IMR-90 (cell line): ENCODE measurements around the gene NUFIP1. TPM values are rescaled to one million over a fixed set of nuclear protein-coding genes. Genes with fewer than 3 reads are reported as not detected.

ENCODE experiments used
- ATAC-seq: fragments of 200-7000 bp; cut with Tn5 transposase; 2 replicates; pipeline ENCODE4 v1.9.1; 2020; ENCODE audit warnings: low read depth, mild to moderate bottlenecking, moderate library complexity
- BruUV-seq: library from RNA; stranded (reverse); fragments of 400-500 nt; replicated peaks from 2 replicates; lab custom pipeline; 2021; lab: Mats Ljungman, UMichigan
- CTCF ChIA-PET: fragments of 300-600 bp; formaldehyde crosslinking; extraction: SDS; loops from one replicate; lab custom pipeline; 2021; ENCODE audit warnings: antibody characterized with exemption; lab: Yijun Ruan, JAX
- POLR2A ChIA-PET: fragments of 300-600 bp; sonication (Branson Sonifier 250); formaldehyde crosslinking; loops from one replicate; lab custom pipeline; 2022; ENCODE audit warnings: antibody characterized with exemption; ENCODE audit not compliant: unreplicated experiment; lab: Charles Lee
- DNase-seq: peaks from one replicate; pipeline ENCODE4 v3.0.0; 2013
- H2AFZ ChIP-seq: replicated peaks from 2 replicates; pipeline ENCODE3; 2013; ENCODE audit warnings: low read length, mild to moderate bottlenecking; ENCODE audit not compliant: poor library complexity
- H2AK5ac ChIP-seq: 2 replicates; pipeline ENCODE4 v1.6.1; 2013; ENCODE audit warnings: low read depth, low read length, inconsistent platforms
- H2AK9ac ChIP-seq: replicated peaks from 2 replicates; pipeline ENCODE3; 2013; ENCODE audit warnings: mild to moderate bottlenecking, low read depth, low read length, moderate library complexity; ENCODE audit not compliant: poor library complexity
- H2BK120ac ChIP-seq: 2 replicates; pipeline ENCODE4 v1.6.1; 2013; ENCODE audit warnings: low read depth, low read length, inconsistent platforms
- H2BK15ac ChIP-seq: 3 replicates; pipeline ENCODE4 v1.6.1; 2013; ENCODE audit warnings: low read depth, low read length, inconsistent platforms
- H2BK20ac ChIP-seq: 2 replicates; pipeline ENCODE4 v1.6.1; 2013; ENCODE audit warnings: low read depth, mild to moderate bottlenecking, inconsistent platforms, low read length, moderate library complexity
- H2BK5ac ChIP-seq: 2 replicates; pipeline ENCODE4 v1.6.1; 2013; ENCODE audit warnings: mild to moderate bottlenecking, low read depth, low read length, inconsistent platforms; ENCODE audit not compliant: poor library complexity, severe bottlenecking
- H3K14ac ChIP-seq: replicated peaks from 2 replicates; pipeline ENCODE4 v1.6.1; 2013; ENCODE audit warnings: low read depth, low read length, inconsistent platforms
- H3K18ac ChIP-seq: 2 replicates; pipeline ENCODE4 v1.6.1; 2013; ENCODE audit warnings: low read depth, low read length, control low read depth
- H3K23ac ChIP-seq: 2 replicates; pipeline ENCODE4 v1.6.1; 2013; ENCODE audit warnings: low read depth, low read length, inconsistent platforms
- H3K27ac ChIP-seq: 2 replicates; pipeline ENCODE4 v1.5.1; 2013; ENCODE audit warnings: mild to moderate bottlenecking, control low read depth, low read length; ENCODE audit not compliant: insufficient read depth
- H3K27me3 ChIP-seq: 2 replicates; pipeline ENCODE4 v1.6.1; 2013; ENCODE audit warnings: low read length; ENCODE audit not compliant: control insufficient read depth, insufficient read depth
- H3K36me3 ChIP-seq: 2 replicates; pipeline ENCODE4 v1.6.1; 2013; ENCODE audit warnings: low read length, mixed read lengths; ENCODE audit not compliant: control insufficient read depth, insufficient read depth
- H3K4ac ChIP-seq: 2 replicates; pipeline ENCODE4 v1.6.1; 2013; ENCODE audit warnings: low read depth, low read length, inconsistent platforms
- H3K4me1 ChIP-seq: 2 replicates; pipeline ENCODE4 v1.6.1; 2013; ENCODE audit warnings: low read length, mixed read lengths; ENCODE audit not compliant: control insufficient read depth, insufficient read depth
- H3K4me2 ChIP-seq: 2 replicates; pipeline ENCODE4 v1.6.1; 2013; ENCODE audit warnings: low read depth, mild to moderate bottlenecking, control low read depth, low read length, moderate library complexity
- H3K4me3 ChIP-seq: 2 replicates; pipeline ENCODE4 v1.5.1; 2013; ENCODE audit warnings: low read depth, mild to moderate bottlenecking, control low read depth, low read length, moderate library complexity; ENCODE audit not compliant: insufficient read depth
- H3K56ac ChIP-seq: 2 replicates; pipeline ENCODE4 v1.6.1; 2013; ENCODE audit warnings: low read length, inconsistent platforms; ENCODE audit not compliant: insufficient read depth; ENCODE audit errors: extremely low read depth
- H3K79me1 ChIP-seq, 2 experiments: 2 replicates each; pipeline ENCODE4 v1.6.1; 2013; ENCODE audit warnings: low read length in 2 of 2, inconsistent platforms in 1 of 2, low read depth in 1 of 2
- H3K9ac ChIP-seq: 2 replicates; pipeline ENCODE4 v1.6.1; 2013; ENCODE audit warnings: low read depth, low read length, control low read depth
- H3K9me1 ChIP-seq: 2 replicates; pipeline ENCODE4 v1.6.1; 2013; ENCODE audit warnings: low read length, inconsistent platforms; ENCODE audit not compliant: insufficient read depth
- H3K9me3 ChIP-seq: 2 replicates; pipeline ENCODE4 v1.6.1; 2013; ENCODE audit warnings: low read length; ENCODE audit not compliant: control insufficient read depth, insufficient read depth
- H4K20me1 ChIP-seq: 2 replicates; pipeline ENCODE4 v1.6.1; 2013; ENCODE audit warnings: low read length, inconsistent platforms; ENCODE audit not compliant: insufficient read depth
- H4K5ac ChIP-seq: 2 replicates; pipeline ENCODE4 v1.6.1; 2013; ENCODE audit warnings: mild to moderate bottlenecking, low read depth, low read length, control low read depth
- H4K8ac ChIP-seq, 2 experiments: 2 replicates each; pipeline ENCODE4 v1.6.1; 2013; ENCODE audit warnings: low read depth in 2 of 2, low read length in 2 of 2, control low read depth in 1 of 2, inconsistent platforms in 1 of 2
- H4K91ac ChIP-seq: 2 replicates; pipeline ENCODE4 v1.6.1; 2013; ENCODE audit warnings: low read depth, low read length, inconsistent platforms; ENCODE audit not compliant: insufficient read depth
- CHD1 ChIP-seq: IDR thresholded peaks from 2 replicates; pipeline ENCODE4 v1.6.1; 2012; ENCODE audit warnings: low read depth, low read length, improper control_type of control experiment
- ELK1 ChIP-seq: fragments of 150-350 bp; IDR thresholded peaks from 2 replicates; pipeline ENCODE4 v1.6.1; 2016; ENCODE audit warnings: low read depth, mild to moderate bottlenecking, low read length, moderate library complexity, borderline replicate concordance
- NFE2L2 ChIP-seq: fragments of 150-350 bp; IDR thresholded peaks from 2 replicates; pipeline ENCODE4 v1.6.1; 2016; ENCODE audit warnings: low read depth, mild to moderate bottlenecking, low read length
- RFX5 ChIP-seq: IDR thresholded peaks from 2 replicates; pipeline ENCODE4 v1.8.0; 2012; ENCODE audit warnings: low read depth, mild to moderate bottlenecking, low read length, moderate library complexity
- SMC3 ChIP-seq: fragments of 150-350 bp; IDR thresholded peaks from 2 replicates; pipeline ENCODE4 v1.6.1; 2016; ENCODE audit warnings: low read depth, mild to moderate bottlenecking, antibody characterized with exemption, low read length, moderate library complexity
- WGBS, 2 experiments: methylation state at CpG; one replicate each; pipeline versions ENCODE4 v1.1.5 to v1.1.7; 2013; ENCODE audit warnings: missing lambda C conversion rate in 2 of 2; ENCODE audit not compliant: insufficient read length in 1 of 2; ENCODE audit errors: extremely low coverage in 2 of 2; 5-methylcytosine and 5-hydroxymethylcytosine counted together
- dilution Hi-C: fragments of 300-500 bp; cut with HindIII; formaldehyde crosslinking; loops from one replicate; pipeline ENCODE4 v1.14.3; 2018; ENCODE audit warnings: low sequenced_read_pairs; ENCODE audit not compliant: unreplicated experiment
- in situ Hi-C: fragments of 300-500 bp; cut with MboI; formaldehyde crosslinking; loops from 3 replicates; pipeline ENCODE4 v1.14.3; 2019; ENCODE audit warnings: low sequenced_read_pairs, inconsistent platforms, mixed read lengths
- intact Hi-C: fragments of 100-400 bp; cut with micrococcal nuclease; formaldehyde crosslinking; loops from 2 replicates; pipeline ENCODE4 v1.10.0; 2022
- polyA plus RNA-seq, 3 experiments: library from polyadenylated mRNA; depleted of rRNA; stranded (reverse); fragments of >200 nt; gene quantifications; 2 replicates each; pipeline ENCODE4 v1.2.3, GENCODE V29; 2012; ENCODE audit warnings: low replicate concordance in 1 of 3
- total RNA-seq: library from RNA; depleted of rRNA; stranded (reverse); fragments of >200 nt; gene quantifications from 2 replicates; pipeline ENCODE4 v1.2.3, GENCODE V29; 2012

Gene NUFIP1
- total and polyA plus RNA-seq, 2 of the 4 experiments (the other 2 are of a cell fraction), result 1.4 to 2.3 TPM

- CTCF ChIA-PET, result interaction anchor here (1.2 to 1.3 kb wide), 2 partner anchors 10 to 1023 kb away, joined by 3 read pairs; no protein-coding TSS in a partner anchor
- peak; percentile 45 for DNase-seq
- no TSS peak for BruUV-seq
Measured at GRCh38 chr13:44927968-44928367, 61.3 kb downstream of the NUFIP1 start.

More at GRCh38 chr13:44927968-44928367, 61.3 kb downstream of the NUFIP1 start:
- Histone ChIP-seq H4K5ac (no peak overlapping the region), H2AK5ac (no peak overlapping the region), H3K4ac (no peak overlapping the region), H2BK20ac (no peak overlapping the region), H3K4me2 (no peak overlapping the region), H2AFZ (no peak overlapping the region), H3K36me3 (no peaks in the 10 kb centered on the region), H3K79me1 (no peaks in the 10 kb centered on the region), H4K91ac (no peak overlapping the region), H4K8ac (no peak overlapping the region), H3K27me3 (0 out of 2 replicates have a peak, but pooled peaks cover 4% of the 10 kb centered on the region), H3K9me1 (peaks cover 8% of the 10 kb centered on the region), H2BK5ac (no peak overlapping the region), H3K4me1 (peaks cover 3% of the 10 kb centered on the region; the same call in 1 of the 2 replicates), H3K9ac (no peak overlapping the region), H3K23ac (no peak overlapping the region), H3K4me3 (no peak overlapping the region), H2AK9ac (no peak overlapping the region), H3K56ac (no peak overlapping the region), H3K14ac (0 out of 2 replicates have a peak overlapping the region, but pooled peaks have one; percentile 31), H2BK120ac (no peak overlapping the region), H2BK15ac (no peak overlapping the region), H4K20me1 (no peaks in the 10 kb centered on the region), H3K27ac (no peak overlapping the region), H3K18ac (no peak overlapping the region), H3K9me3 (no peaks in the 10 kb centered on the region)
- in situ Hi-C loops, result no loop called here
- no CpG with 5 or more reads among the region's 4 CpGs for WGBS, 2 experiments
- TF ChIP-seq NFE2L2, result no peak
- TF ChIP-seq CHD1, result no peak
- no peak for TF ChIP-seq SMC3
- no peak for TF ChIP-seq RFX5
- no peak for TF ChIP-seq ELK1
- POLR2A ChIA-PET, result interaction anchor here (1.5 kb wide), 1 partner anchor 10 kb away, joined by 7 read pairs; no protein-coding TSS in a partner anchor
- intact Hi-C loops, result no loop called here
- peak; percentile 59 for ATAC-seq
- dilution Hi-C loops, result no loop called here
